Osteocyte (in vitro differentiated cells): ENCODE results near the gene LOC128125822.

ENCODE experiments used
- DNase-seq: peaks from one replicate; pipeline ENCODE4 v3.0.0; 2021; ENCODE audit warnings: mixed read lengths; ENCODE audit not compliant: unreplicated experiment; ENCODE audit errors: extremely low spot score
- H3K27ac Mint-ChIP-seq: one replicate; pipeline ENCODE4 v1.8.0; 2021; ENCODE audit warnings: mild to moderate bottlenecking, mixed read lengths; ENCODE audit not compliant: unreplicated experiment
- H3K27me3 Mint-ChIP-seq: one replicate; pipeline ENCODE4 v1.8.0; 2021; ENCODE audit warnings: mixed read lengths; ENCODE audit not compliant: unreplicated experiment
- H3K36me3 Mint-ChIP-seq: one replicate; pipeline ENCODE4 v1.8.0; 2021; ENCODE audit warnings: mixed read lengths; ENCODE audit not compliant: unreplicated experiment
- H3K4me1 Mint-ChIP-seq: one replicate; pipeline ENCODE4 v1.8.0; 2021; ENCODE audit warnings: mixed read lengths; ENCODE audit not compliant: unreplicated experiment
- H3K4me3 Mint-ChIP-seq: one replicate; pipeline ENCODE4 v1.8.0; 2021; ENCODE audit warnings: mild to moderate bottlenecking, moderate library complexity, mixed read lengths; ENCODE audit not compliant: unreplicated experiment
- H3K9me3 Mint-ChIP-seq: one replicate; pipeline ENCODE4 v1.8.0; 2021; ENCODE audit warnings: mixed read lengths; ENCODE audit not compliant: unreplicated experiment
- CTCF ChIP-seq: fragments of 200-600 bp; sonication (generic); IDR thresholded peaks from 2 replicates; pipeline ENCODE4 v1.5.0; 2021; ENCODE audit warnings: antibody characterized with exemption, mild to moderate bottlenecking, moderate library complexity

Gene LOC128125822

GRCh38 chr6:63576147-63576772 is 4.0 kb downstream of the LOC128125822 start:
- no peak for DNase-seq
- H3K27ac Mint-ChIP-seq = no peak overlapping the region
- H3K4me3 Mint-ChIP-seq = no peak overlapping the region
- peaks cover 33% of the 10 kb centered on the region for H3K4me1 Mint-ChIP-seq
- no peaks in the 10 kb centered on the region for H3K9me3 Mint-ChIP-seq
- H3K27me3 Mint-ChIP-seq = no peaks in the 10 kb centered on the region
- TF ChIP-seq CTCF = no peak
- H3K36me3 Mint-ChIP-seq = peaks cover 29% of the 10 kb centered on the region

GRCh38 chr6:63576985-63577712 is 4.9 kb downstream of the LOC128125822 start:
- no peaks in the 10 kb centered on the region for H3K27me3 Mint-ChIP-seq
- H3K4me1 Mint-ChIP-seq = peaks cover 27% of the 10 kb centered on the region
- no peak overlapping the region for H3K27ac Mint-ChIP-seq
- TF ChIP-seq CTCF = no peak
- H3K9me3 Mint-ChIP-seq = no peaks in the 10 kb centered on the region
- H3K4me3 Mint-ChIP-seq = no peak overlapping the region
- peaks cover 35% of the 10 kb centered on the region for H3K36me3 Mint-ChIP-seq
- no peak for DNase-seq

- Mint-ChIP-seq H3K4me1 (peaks cover 26% of the 10 kb centered on the region), H3K36me3 (peaks cover 42% of the 10 kb centered on the region), H3K27ac (no peak overlapping the region), H3K27me3 (no peaks in the 10 kb centered on the region), H3K9me3 (no peaks in the 10 kb centered on the region), H3K4me3 (no peak overlapping the region)
- DNase-seq = no peak
- TF ChIP-seq CTCF = no peak
These were observed 6.5 kb downstream of the LOC128125822 start for GRCh38 chr6:63578757-63579156.

GRCh38 chr6:63579937-63580703 is 7.8 kb downstream of the LOC128125822 start:
- Mint-ChIP-seq H3K27ac (no peak overlapping the region), H3K9me3 (no peaks in the 10 kb centered on the region), H3K4me3 (no peak overlapping the region), H3K4me1 (peaks cover 13% of the 10 kb centered on the region), H3K27me3 (no peaks in the 10 kb centered on the region), H3K36me3 (peaks cover 45% of the 10 kb centered on the region)
- DNase-seq = no peak
- no peak for TF ChIP-seq CTCF

- Mint-ChIP-seq H3K27me3 (no peaks in the 10 kb centered on the region), H3K4me3 (no peak overlapping the region), H3K36me3 (peaks cover 45% of the 10 kb centered on the region), H3K27ac (no peak overlapping the region), H3K9me3 (no peaks in the 10 kb centered on the region), H3K4me1 (peaks cover 9% of the 10 kb centered on the region)
- DNase-seq = no peak
- no peak for TF ChIP-seq CTCF
These were observed 8.4 kb downstream of the LOC128125822 start for GRCh38 chr6:63580704-63580961.
